Measurements from ENCODE around the gene NEK11. TPM values are rescaled to one million over a fixed set of nuclear protein-coding genes. Genes with fewer than 3 reads are reported as not detected.

Gene NEK11
- total RNA-seq, 2 experiments from 2014 or later, result 1.6 to 4.2 TPM

DNA sequence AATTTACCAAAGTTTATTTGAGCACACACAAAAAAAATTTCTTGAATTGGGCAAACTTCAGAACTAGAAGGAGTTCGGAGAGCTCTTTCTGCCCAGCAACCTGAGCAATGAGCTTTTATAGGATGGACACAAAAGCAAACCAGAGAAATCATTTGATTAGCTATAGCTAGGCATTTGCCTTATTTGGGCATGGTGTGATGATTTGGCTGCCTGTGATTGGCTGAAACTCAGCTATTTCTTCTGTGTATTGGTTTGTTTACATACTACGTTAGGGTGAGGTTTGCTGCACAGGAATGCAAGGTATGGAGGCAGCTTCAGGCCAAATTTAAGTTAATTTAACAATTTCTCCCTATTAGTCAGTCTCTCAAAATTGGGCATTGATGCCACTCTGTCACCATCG is 65.1 kb downstream of the NEK11 start:
- TF ChIP-seq, protein P1, sequence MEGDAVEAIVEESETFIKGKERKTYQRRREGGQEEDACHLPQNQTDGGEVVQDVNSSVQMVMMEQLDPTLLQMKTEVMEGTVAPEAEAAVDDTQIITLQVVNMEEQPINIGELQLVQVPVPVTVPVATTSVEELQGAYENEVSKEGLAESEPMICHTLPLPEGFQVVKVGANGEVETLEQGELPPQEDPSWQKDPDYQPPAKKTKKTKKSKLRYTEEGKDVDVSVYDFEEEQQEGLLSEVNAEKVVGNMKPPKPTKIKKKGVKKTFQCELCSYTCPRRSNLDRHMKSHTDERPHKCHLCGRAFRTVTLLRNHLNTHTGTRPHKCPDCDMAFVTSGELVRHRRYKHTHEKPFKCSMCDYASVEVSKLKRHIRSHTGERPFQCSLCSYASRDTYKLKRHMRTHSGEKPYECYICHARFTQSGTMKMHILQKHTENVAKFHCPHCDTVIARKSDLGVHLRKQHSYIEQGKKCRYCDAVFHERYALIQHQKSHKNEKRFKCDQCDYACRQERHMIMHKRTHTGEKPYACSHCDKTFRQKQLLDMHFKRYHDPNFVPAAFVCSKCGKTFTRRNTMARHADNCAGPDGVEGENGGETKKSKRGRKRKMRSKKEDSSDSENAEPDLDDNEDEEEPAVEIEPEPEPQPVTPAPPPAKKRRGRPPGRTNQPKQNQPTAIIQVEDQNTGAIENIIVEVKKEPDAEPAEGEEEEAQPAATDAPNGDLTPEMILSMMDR (IDR thresholded peaks at IDR 0.05), result no peak
- Histone ChIP-seq H3K9me3 (ENCODE audit: control insufficient read depth in 1 of 2, insufficient read depth in 1 of 2, low read length in 2 of 2) (no peaks in the 10 kb centered on the region), H3K4me1 (ENCODE audit: insufficient read depth, low read length) (no peaks in the 10 kb centered on the region), H3K4me3 (ENCODE audit: low read length) (no peak overlapping the region), H3K27ac (ENCODE audit: low read depth in 1 of 2, low read length in 2 of 2) (no peak overlapping the region), H3K27me3 (ENCODE audit: control insufficient read depth in 1 of 2, insufficient read depth in 2 of 2, low read length in 2 of 2) (no peaks in the 10 kb centered on the region), H3K36me3 (ENCODE audit: insufficient read depth, low read length) (no peaks in the 10 kb centered on the region)
- intact Hi-C loops (cut with DNase I, micrococcal nuclease), result no loop called here
- ATAC-seq (ENCODE audit: poor library complexity) (no peak), DNase-seq (no peak)
- no peak overlapping the region for H3K4me3 Mint-ChIP-seq
- H3K27ac Mint-ChIP-seq, result no peak overlapping the region
- H3K9me3 Mint-ChIP-seq, result no peaks in the 10 kb centered on the region
- POLR2A ChIA-PET, result no interaction called here
- no peaks in the 10 kb centered on the region for H3K4me1 Mint-ChIP-seq (ENCODE audit: low read depth)
- no peaks in the 10 kb centered on the region for H3K36me3 Mint-ChIP-seq (ENCODE audit: low read depth)
- CTCF ChIA-PET, result no interaction called here
- H3K27me3 Mint-ChIP-seq, result no peaks in the 10 kb centered on the region

DNA sequence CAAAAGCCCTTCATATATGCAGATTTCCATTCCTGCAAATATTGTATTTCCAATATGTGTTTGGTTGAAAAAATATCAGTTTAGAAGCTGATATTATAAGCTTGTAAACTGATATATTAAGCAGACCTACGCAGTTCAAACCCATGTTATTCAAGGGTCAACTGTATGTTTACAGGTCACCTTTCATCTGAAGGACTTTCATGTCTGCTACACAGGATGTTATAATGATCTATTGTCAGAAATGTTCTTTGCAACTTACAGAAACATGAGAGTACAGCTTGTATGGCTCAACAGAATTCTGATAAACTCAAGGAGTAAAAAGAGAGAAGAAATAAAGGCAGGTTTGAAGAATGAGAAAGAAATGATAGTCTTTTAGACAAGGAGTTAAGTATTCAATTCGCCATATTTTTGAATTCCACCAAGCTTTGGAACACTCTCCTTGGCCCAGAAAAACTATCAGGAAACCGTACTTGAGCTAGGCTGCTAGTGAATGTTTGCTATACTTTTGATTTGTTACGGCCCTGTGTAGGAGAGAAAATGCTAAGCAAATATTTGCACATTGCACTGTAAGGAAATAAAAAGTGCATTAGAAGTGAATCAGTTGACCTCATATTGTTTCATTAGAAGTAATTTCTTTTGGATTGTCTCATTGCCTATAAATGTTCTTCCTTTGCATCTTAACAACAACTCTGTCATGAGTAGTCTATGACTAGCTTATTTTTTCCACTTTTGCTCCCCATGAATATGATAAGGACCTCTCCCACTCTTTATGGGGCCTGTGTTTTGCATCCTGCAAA is 81.2 kb downstream of the NEK11 start:
- Mint-ChIP-seq H3K4me3 (no peak overlapping the region), H3K36me3 (ENCODE audit: low read depth) (no peaks in the 10 kb centered on the region), H3K27me3 (no peaks in the 10 kb centered on the region), H3K4me1 (ENCODE audit: low read depth) (no peaks in the 10 kb centered on the region), H3K9me3 (no peaks in the 10 kb centered on the region), H3K27ac (no peak overlapping the region)
- TF ChIP-seq, protein P1 (IDR thresholded peaks at IDR 0.05), result no peak
- Histone ChIP-seq H3K36me3 (ENCODE audit: insufficient read depth, low read length) (no peaks in the 10 kb centered on the region), H3K27ac (ENCODE audit: low read depth in 1 of 2, low read length in 2 of 2) (no peak overlapping the region), H3K4me1 (ENCODE audit: insufficient read depth, low read length) (no peaks in the 10 kb centered on the region), H3K9me3 (ENCODE audit: control insufficient read depth in 1 of 2, insufficient read depth in 1 of 2, low read length in 2 of 2) (peaks cover 0 to 13% of the 10 kb centered on the region in 2 experiments), H3K27me3 (ENCODE audit: control insufficient read depth in 1 of 2, insufficient read depth in 2 of 2, low read length in 2 of 2) (no peaks in the 10 kb centered on the region), H3K4me3 (ENCODE audit: low read length) (no peak overlapping the region)
- POLR2A ChIA-PET, result no interaction called here
- CTCF ChIA-PET, result interaction anchor here (0.6 kb wide), 1 partner anchor 474 kb away, joined by 4 read pairs; no protein-coding TSS in a partner anchor
- no peak for ATAC-seq (ENCODE audit: poor library complexity)
- no peak for DNase-seq
- intact Hi-C loops (cut with DNase I, micrococcal nuclease), result no loop called here

DNA sequence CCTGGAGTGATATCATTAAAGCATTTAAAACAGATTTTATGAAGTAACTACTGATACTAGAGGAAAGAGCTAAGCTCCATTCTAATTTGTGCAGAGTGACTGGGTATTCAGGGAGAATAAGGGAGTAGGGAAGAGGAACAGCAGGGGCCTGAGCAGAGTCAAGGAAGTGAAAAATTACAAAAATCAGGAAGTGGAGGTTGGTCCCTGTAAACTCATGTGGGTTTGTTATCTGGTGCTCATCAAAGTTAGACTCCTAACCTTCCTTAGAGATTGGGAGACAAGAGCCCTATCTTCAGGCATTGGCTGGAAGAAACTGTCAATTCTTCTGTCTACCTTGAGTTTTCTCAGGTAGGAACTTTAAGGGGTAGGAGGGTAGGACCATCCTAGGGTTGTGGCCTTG is 82.5 kb downstream of the NEK11 start:
- H3K27ac Mint-ChIP-seq, result no peak overlapping the region
- H3K27ac ChIP-seq (ENCODE audit: low read depth in 1 of 2, low read length in 2 of 2), result no peak overlapping the region
- intact Hi-C loops (cut with DNase I, micrococcal nuclease), result no loop called here
- H3K36me3 ChIP-seq (ENCODE audit: insufficient read depth, low read length), result no peaks in the 10 kb centered on the region
- no peaks in the 10 kb centered on the region for H3K27me3 ChIP-seq (ENCODE audit: control insufficient read depth in 1 of 2, insufficient read depth in 2 of 2, low read length in 2 of 2)
- no peaks in the 10 kb centered on the region for H3K4me1 ChIP-seq (ENCODE audit: insufficient read depth, low read length)
- no peak for ATAC-seq (ENCODE audit: poor library complexity)
- H3K4me3 ChIP-seq (ENCODE audit: low read length), result no peak overlapping the region
- no peaks in the 10 kb centered on the region for H3K9me3 Mint-ChIP-seq
- DNase-seq, result no peak
- H3K36me3 Mint-ChIP-seq (ENCODE audit: low read depth), result no peaks in the 10 kb centered on the region
- ChIA-PET CTCF (no interaction called here), POLR2A (no interaction called here)
- no peak overlapping the region for H3K4me3 Mint-ChIP-seq
- no peaks in the 10 kb centered on the region for H3K27me3 Mint-ChIP-seq
- H3K9me3 ChIP-seq (ENCODE audit: control insufficient read depth in 1 of 2, insufficient read depth in 1 of 2, low read length in 2 of 2), result peaks cover 0 to 6% of the 10 kb centered on the region in 2 experiments
- no peaks in the 10 kb centered on the region for H3K4me1 Mint-ChIP-seq (ENCODE audit: low read depth)
- TF ChIP-seq, protein P1 (IDR thresholded peaks at IDR 0.05), result no peak

Measured in CD4-positive, alpha-beta T cell (primary cell).